GM12878 (cell line): ENCODE measurements around the gene CPD. TPM values are rescaled to one million over a fixed set of nuclear protein-coding genes. Genes with fewer than 3 reads are reported as not detected.

ENCODE experiments used
- ATAC-seq: fragments of 200-7000 bp; cut with Tn5 transposase; 3 replicates; pipeline ENCODE4 v1.9.1; 2020; ENCODE audit warnings: mild to moderate bottlenecking, moderate library complexity
- BruUV-seq: library from RNA; stranded (reverse); fragments of 400-500 nt; replicated peaks from 2 replicates; lab custom pipeline; 2021; lab: Mats Ljungman, UMichigan
- CTCF ChIA-PET: fragments of 300-600 bp; sonication (Branson Sonifier 250); formaldehyde crosslinking; extraction: SDS; loops from one replicate; lab custom pipeline; 2021; ENCODE audit warnings: inconsistent platforms; lab: Yijun Ruan, JAX
- POLR2A ChIA-PET: fragments of 350-600 bp; formaldehyde crosslinking; extraction: SDS; loops from one replicate; lab custom pipeline; 2021; ENCODE audit warnings: inconsistent platforms; lab: Charles Lee
- RAD21 ChIA-PET: fragments of 300-600 bp; sonication (Branson Sonifier 250); formaldehyde crosslinking; loops from one replicate; lab custom pipeline; 2023; ENCODE audit warnings: antibody characterized with exemption; ENCODE audit not compliant: unreplicated experiment; lab: Charles Lee
- SMC1A ChIA-PET: fragments of 300-600 bp; sonication (Branson Sonifier 250); formaldehyde crosslinking; loops from one replicate; lab custom pipeline; 2023; ENCODE audit not compliant: unreplicated experiment, uncharacterized antibody; lab: Charles Lee
- DNase-seq: peaks from one replicate; pipeline ENCODE4 v3.0.0-alpha.2; 2011; ENCODE audit warnings: low read depth, low spot score
- FAIRE-seq: peaks from 3 replicates; lab custom pipeline; 2011; peaks lifted over from hg19 to GRCh38; lab: Jason Lieb, UNC
- H2AFZ ChIP-seq: 2 replicates; pipeline ENCODE4 v1.6.0; 2011; ENCODE audit warnings: low read depth, low read length, control low read depth; ENCODE audit not compliant: control insufficient read depth
- H3K27ac ChIP-seq: 2 replicates; pipeline ENCODE4 v1.5.1; 2011; ENCODE audit warnings: control low read depth; ENCODE audit not compliant: control insufficient read depth, insufficient read depth
- H3K27me3 ChIP-seq, 2 experiments: replicated peaks in 1 of 2; 2 replicates each; pipeline versions ENCODE4 v1.6.0 to v1.6.1; 2011; ENCODE audit warnings: low read length in 1 of 2; ENCODE audit not compliant: control insufficient read depth in 2 of 2, insufficient read depth in 2 of 2
- H3K36me3 ChIP-seq, 2 experiments: 2 replicates each; pipeline ENCODE4 v1.5.1; 2011; ENCODE audit warnings: low read length in 1 of 2; ENCODE audit not compliant: control insufficient read depth in 2 of 2, insufficient read depth in 2 of 2
- H3K4me1 ChIP-seq: 2 replicates; pipeline ENCODE4 v1.6.1; 2011; ENCODE audit warnings: mild to moderate bottlenecking, low read length, moderate library complexity, mixed read lengths; ENCODE audit not compliant: control insufficient read depth, insufficient read depth
- H3K4me2 ChIP-seq: 2 replicates; pipeline ENCODE4 v1.6.0; 2011; ENCODE audit warnings: control low read depth; ENCODE audit not compliant: control insufficient read depth, insufficient read depth
- H3K4me3 ChIP-seq: fragments of 200-600 bp; sonication (generic); 2 replicates; pipeline ENCODE4 v1.5.1; 2016
- H3K79me2 ChIP-seq: 2 replicates; pipeline ENCODE4 v1.6.0; 2011; ENCODE audit warnings: low read length; ENCODE audit not compliant: control insufficient read depth, insufficient read depth
- H3K9ac ChIP-seq: 2 replicates; pipeline ENCODE4 v1.8.0; 2011; ENCODE audit warnings: low read length, control low read depth, mixed read lengths; ENCODE audit not compliant: control insufficient read depth, insufficient read depth
- H3K9me3 ChIP-seq: replicated peaks from 3 replicates; pipeline ENCODE4 v1.5.1; 2011; ENCODE audit warnings: mild to moderate bottlenecking, low read length; ENCODE audit not compliant: control insufficient read depth, insufficient read depth
- H4K20me1 ChIP-seq: 2 replicates; pipeline ENCODE4 v1.6.0; 2011; ENCODE audit not compliant: control insufficient read depth, insufficient read depth
- CBX3 ChIP-seq: fragments of 200-600 bp; sonication (generic); IDR thresholded peaks from 2 replicates; pipeline ENCODE4 v1.6.1; 2016; ENCODE audit warnings: low read depth, borderline replicate concordance
- IRF5 ChIP-seq: fragments of 450-650 bp; IDR thresholded peaks from 2 replicates; pipeline ENCODE4 v1.6.1; 2017; ENCODE audit warnings: borderline replicate concordance
- MLLT1 ChIP-seq: fragments of 450-650 bp; IDR thresholded peaks from 2 replicates; pipeline ENCODE4 v1.6.1; 2016; ENCODE audit warnings: mild to moderate bottlenecking
- NFYA ChIP-seq: IDR thresholded peaks from 2 replicates; pipeline ENCODE4 v1.6.1; 2011; ENCODE audit warnings: low read depth, mild to moderate bottlenecking, low read length, improper control_type of control experiment, borderline replicate concordance
- SIN3A ChIP-seq: IDR thresholded peaks from 2 replicates; pipeline ENCODE4 v1.6.1; 2012; ENCODE audit warnings: low read depth, low read length, improper control_type of control experiment
- TAF1 ChIP-seq: IDR thresholded peaks from 2 replicates; pipeline ENCODE4 v1.6.1; 2011; ENCODE audit warnings: mild to moderate bottlenecking, low read depth, low read length, borderline replicate concordance
- ZBTB4 ChIP-seq: fragments of 450-650 bp; formaldehyde crosslinking; IDR thresholded peaks from 2 replicates; pipeline ENCODE4 v1.4.0; 2022; ENCODE audit warnings: mild to moderate bottlenecking, moderate library complexity
- WGBS: methylation state at CpG from one replicate; pipeline ENCODE4 v1.1.6; 2016; ENCODE audit warnings: low lambda C conversion rate; ENCODE audit not compliant: insufficient replicate concordance, insufficient coverage; ENCODE audit errors: missing lambda C conversion rate; 5-methylcytosine and 5-hydroxymethylcytosine counted together
- in situ Hi-C: fragments of 300-500 bp; cut with MboI; formaldehyde crosslinking; loops from 9 replicates; pipeline ENCODE4 v1.14.3; 2018; ENCODE audit warnings: mixed read lengths
- intact Hi-C: fragments of 100-400 bp; cut with micrococcal nuclease; formaldehyde crosslinking; loops from one replicate; pipeline ENCODE4 v1.14.2; 2022; ENCODE audit not compliant: unreplicated experiment
- polyA plus RNA-seq, 11 experiments: library from polyadenylated mRNA; depleted of rRNA in 4 of 11; unstranded in 6 of 11; stranded (reverse) in 5 of 11; fragments of >200 nt; fragmentation: Nextera tagmentation in 4 of 11; fragmentation: Illumina TruSeq in 1 of 11; extraction: Ambion mirVana in 4 of 11; extraction: Trizol in 1 of 11; gene quantifications; 1 replicate in 1 of 11; 2 replicates in 10 of 11; pipeline versions ENCODE4 v1.2.1 to v1.2.3, GENCODE V29; 2011 to 2016; ENCODE audit warnings: inconsistent platforms in 2 of 11, missing spikeins in 2 of 11, low read depth in 1 of 11
- total RNA-seq, 4 experiments: library from RNA; depleted of rRNA in 3 of 4; stranded (reverse); fragments of >200 nt in 3 of 4; fragmentation: Illumina TruSeq in 1 of 4; extraction: Trizol in 1 of 4; gene quantifications; 2 replicates each; pipeline versions ENCODE4 v1.2.1 to v1.2.3, GENCODE V29; 2013 to 2021

Gene CPD
- total and polyA plus RNA-seq, 10 of the 15 experiments (the other 5 are each of a cell fraction or from before 2014, with no cell fraction given), result 3.5 to 24.2 (median 15.7) TPM

DNA sequence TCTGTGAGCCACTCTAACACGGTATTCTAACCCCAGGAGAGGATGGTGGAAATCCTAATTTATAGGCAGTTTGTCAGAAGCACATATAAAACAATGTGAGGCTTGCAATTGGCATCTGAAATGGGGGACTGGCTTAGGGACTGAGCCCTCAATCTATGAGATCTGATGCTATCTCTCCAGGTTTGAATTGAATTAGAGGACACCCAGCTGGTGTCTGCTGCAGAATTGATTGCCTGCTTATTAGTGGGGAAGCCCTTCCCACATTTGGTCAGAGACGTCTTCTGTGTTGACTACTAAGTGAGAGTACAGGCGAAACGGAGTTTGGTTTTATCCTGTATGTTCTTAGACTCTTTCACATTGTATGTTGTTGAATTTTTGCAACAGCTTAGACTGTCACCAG, 31.2 kb upstream of the CPD start:
- H3K4me3 ChIP-seq, result no peak overlapping the region
- H3K36me3 ChIP-seq, result no peaks in the 10 kb centered on the region
- H3K9ac ChIP-seq, result no peak overlapping the region
- H3K4me2 ChIP-seq, result no peak overlapping the region
- H2AFZ ChIP-seq, result no peak overlapping the region
- no peak for FAIRE-seq
- H3K27me3 ChIP-seq, result no peaks in the 10 kb centered on the region
- no peaks in the 10 kb centered on the region for H3K79me2 ChIP-seq
- POLR2A ChIA-PET, result no interaction called here
- BruUV-seq, result no TSS peak
- CTCF ChIA-PET, result interaction anchor here (1.5 kb wide), 1 partner anchor 11 kb away, joined by 4 read pairs; no protein-coding TSS in a partner anchor
- no peak overlapping the region for H3K27ac ChIP-seq
- RAD21 ChIA-PET, result interaction anchor here (0.7 kb wide), 1 partner anchor 48 kb away, joined by 3 read pairs; no protein-coding TSS in a partner anchor
- H3K4me1 ChIP-seq, result peaks cover 10% of the 10 kb centered on the region
- SMC1A ChIA-PET, result interaction anchor here (1.2 to 1.7 kb wide), 2 partner anchors 11 to 27 kb away, joined by 3 to 4 read pairs; no protein-coding TSS in a partner anchor
- no peaks in the 10 kb centered on the region for H4K20me1 ChIP-seq
- intact Hi-C loops (no loop called here), in situ Hi-C loops (no loop called here)
- TF ChIP-seq NFYA (no peak), CBX3 (no peak), TAF1 (no peak), ZBTB4 (no peak), IRF5 (no peak), SIN3A (no peak), MLLT1 (no peak)
- 67% methylated on average over 4 of the region's 4 CpGs for WGBS
- H3K9me3 ChIP-seq, result no peaks in the 10 kb centered on the region; the same call in 2 of the 3 replicates
- no peak for ATAC-seq
- DNase-seq, result no peak
